Testis (tissue), 2 donors: ENCODE data around the gene KLHL25.

Source experiments
- CTCF ChIP-seq, 3 experiments: fragments of 450-650 bp in 2 of 3; fragments of 200-600 bp in 1 of 3; sonication (generic) in 1 of 3; IDR thresholded peaks; one replicate each; pipeline ENCODE4 v1.5.1; 2016 to 2019; ENCODE audit warnings: antibody characterized with exemption in 3 of 3, mild to moderate bottlenecking in 2 of 3, moderate library complexity in 1 of 3
- POLR2A ChIP-seq: fragments of 450-650 bp; IDR thresholded peaks from one replicate; pipeline ENCODE4 v1.6.1; 2017; ENCODE audit warnings: antibody characterized with exemption, mild to moderate bottlenecking, moderate library complexity

- no peak for TF ChIP-seq CTCF (IDR thresholded peaks at IDR 0.05)
- no peak for TF ChIP-seq POLR2A
These were observed 72.2 kb downstream of the KLHL25 start for GRCh38 chr15:85722374-85723152.
